Smooth muscle cell (in vitro differentiated cells): ENCODE measurements around the gene TACR1. TPM values are rescaled to one million over a fixed set of nuclear protein-coding genes. Genes with fewer than 3 reads are reported as not detected.
A peak's percentile ranks its signal among the peaks of the same experiment; 100 is the strongest.

Experiments
- DNase-seq: peaks from one replicate; lab custom pipeline; 2025; ENCODE audit not compliant: unreplicated experiment; lab: John Stamatoyannopoulos, UW
- H2AFZ ChIP-seq: fragments of 200-600 bp; sonication (generic); 2 replicates; pipeline ENCODE4 v1.6.0; 2016; ENCODE audit warnings: antibody characterized with exemption, low read depth, mild to moderate bottlenecking
- H3F3A ChIP-seq: fragments of 200-600 bp; sonication (generic); 2 replicates; pipeline ENCODE4 v1.6.0; 2017; ENCODE audit warnings: antibody characterized with exemption, low read depth
- H3K27ac ChIP-seq: fragments of 200-600 bp; sonication (generic); 2 replicates; pipeline ENCODE4 v1.5.1; 2016; ENCODE audit warnings: low read depth, mild to moderate bottlenecking
- H3K27me3 ChIP-seq: fragments of 200-600 bp; sonication (generic); 2 replicates; pipeline ENCODE4 v1.6.1; 2016; ENCODE audit warnings: low read depth, mild to moderate bottlenecking
- H3K36me3 ChIP-seq: fragments of 200-600 bp; sonication (generic); 2 replicates; pipeline ENCODE4 v1.5.1; 2016; ENCODE audit warnings: low read depth
- H3K4me1 ChIP-seq: fragments of 200-600 bp; sonication (generic); 2 replicates; pipeline ENCODE4 v1.5.1; 2016; ENCODE audit warnings: low read depth
- H3K4me2 ChIP-seq: fragments of 200-600 bp; sonication (generic); 2 replicates; pipeline ENCODE4 v1.6.0; 2016; ENCODE audit warnings: mild to moderate bottlenecking
- H3K4me3 ChIP-seq: fragments of 200-600 bp; sonication (generic); 2 replicates; pipeline ENCODE4 v1.5.1; 2016; ENCODE audit warnings: mild to moderate bottlenecking
- H3K79me2 ChIP-seq: fragments of 200-600 bp; sonication (generic); 2 replicates; pipeline ENCODE4 v1.6.0; 2016; ENCODE audit warnings: low read depth, mild to moderate bottlenecking
- H3K9ac ChIP-seq: fragments of 200-600 bp; sonication (generic); 2 replicates; pipeline ENCODE4 v1.6.0; 2016; ENCODE audit warnings: low read depth
- H3K9me3 ChIP-seq: fragments of 200-600 bp; sonication (generic); replicated peaks from 2 replicates; pipeline ENCODE4 v1.5.1; 2016; ENCODE audit warnings: low read depth
- H4K20me1 ChIP-seq: fragments of 200-600 bp; sonication (generic); 2 replicates; pipeline ENCODE4 v1.6.0; 2016; ENCODE audit warnings: low read depth
- CTCF ChIP-seq: fragments of 200-600 bp; sonication (generic); IDR thresholded peaks from 2 replicates; pipeline ENCODE4 v1.5.1; 2017; ENCODE audit warnings: borderline replicate concordance, mild to moderate bottlenecking, antibody characterized with exemption; ENCODE audit not compliant: insufficient read depth, poor library complexity, severe bottlenecking
- WGBS: methylation state at CpG from one replicate; pipeline ENCODE4 v1.1.7; 2016; ENCODE audit warnings: low lambda C conversion rate; 5-methylcytosine and 5-hydroxymethylcytosine counted together
- polyA plus RNA-seq: library from polyadenylated mRNA; unstranded; fragments of >200 nt; fragmentation: Nextera tagmentation; extraction: Ambion mirVana; gene quantifications from 2 replicates; pipeline ENCODE4 v1.2.1, GENCODE V29; 2016
- total RNA-seq: library from RNA; depleted of rRNA; stranded (reverse); fragments of >200 nt; gene quantifications from 2 replicates; pipeline ENCODE4 v1.2.3, GENCODE V29; 2014

TACR1 gene
- total and polyA plus RNA-seq, 2 experiments from 2014 or later, result 0.93 to 4.5 TPM

- H4K20me1 ChIP-seq, result no peaks in the 10 kb centered on the region
- no peak overlapping the region for H3K4me2 ChIP-seq
- 93% methylated on average over 2 of the region's 2 CpGs for WGBS
- no peak overlapping the region for H3K27ac ChIP-seq
- no peak for TF ChIP-seq CTCF
- no peak overlapping the region for H3K9ac ChIP-seq
- no peaks in the 10 kb centered on the region for H3F3A ChIP-seq
- H3K9me3 ChIP-seq, result no peaks in the 10 kb centered on the region
- no peak overlapping the region for H2AFZ ChIP-seq
- DNase-seq, result no peak
- H3K36me3 ChIP-seq, result no peaks in the 10 kb centered on the region
- no peaks in the 10 kb centered on the region for H3K4me1 ChIP-seq
- no peaks in the 10 kb centered on the region for H3K27me3 ChIP-seq
- no peak overlapping the region for H3K4me3 ChIP-seq
- no peaks in the 10 kb centered on the region for H3K79me2 ChIP-seq
These were observed 123.2 kb downstream of the TACR1 start for GRCh38 chr2:75076088-75076487.

GRCh38 chr2:75074708-75075107, 124.6 kb downstream of the TACR1 start:
- Histone ChIP-seq H3K79me2 (no peaks in the 10 kb centered on the region), H3K4me2 (no peak overlapping the region), H3K36me3 (no peaks in the 10 kb centered on the region), H3F3A (no peaks in the 10 kb centered on the region), H2AFZ (no peak overlapping the region), H3K9me3 (no peaks in the 10 kb centered on the region), H3K9ac (no peak overlapping the region), H3K27me3 (no peaks in the 10 kb centered on the region), H3K27ac (no peak overlapping the region), H3K4me3 (no peak overlapping the region), H4K20me1 (no peaks in the 10 kb centered on the region), H3K4me1 (no peaks in the 10 kb centered on the region)
- DNase-seq, result no peak
- TF ChIP-seq CTCF, result no peak
- WGBS, result 95% methylated on average over 1 of the region's 1 CpG

GRCh38 chr2:75074228-75074627, 125.1 kb downstream of the TACR1 start:
- H3K9ac ChIP-seq, result no peak overlapping the region
- WGBS, result 35% methylated on average over 1 of the region's 1 CpG
- H3K9me3 ChIP-seq, result no peaks in the 10 kb centered on the region
- no peak overlapping the region for H2AFZ ChIP-seq
- no peaks in the 10 kb centered on the region for H3F3A ChIP-seq
- H3K27ac ChIP-seq, result no peak overlapping the region
- TF ChIP-seq CTCF, result no peak
- DNase-seq, result no peak
- no peaks in the 10 kb centered on the region for H3K4me1 ChIP-seq
- H3K36me3 ChIP-seq, result no peaks in the 10 kb centered on the region
- no peaks in the 10 kb centered on the region for H4K20me1 ChIP-seq
- no peaks in the 10 kb centered on the region for H3K79me2 ChIP-seq
- H3K4me2 ChIP-seq, result no peak overlapping the region
- no peaks in the 10 kb centered on the region for H3K27me3 ChIP-seq
- H3K4me3 ChIP-seq, result no peak overlapping the region

- no peak overlapping the region for H3K9ac ChIP-seq
- 36% methylated on average over 5 of the region's 5 CpGs for WGBS
- H3K36me3 ChIP-seq, result no peaks in the 10 kb centered on the region
- no peak for TF ChIP-seq CTCF
- no peaks in the 10 kb centered on the region for H4K20me1 ChIP-seq
- H3K27ac ChIP-seq, result peak overlapping the region; percentile 19
- no peaks in the 10 kb centered on the region for H3K4me1 ChIP-seq
- H3K4me2 ChIP-seq, result peak overlapping the region; percentile 39
- no peaks in the 10 kb centered on the region for H3K79me2 ChIP-seq
- no peak for DNase-seq
- no peaks in the 10 kb centered on the region for H3K27me3 ChIP-seq
- H3K9me3 ChIP-seq, result no peaks in the 10 kb centered on the region
- no peak overlapping the region for H3K4me3 ChIP-seq
- H3F3A ChIP-seq, result no peaks in the 10 kb centered on the region
- peak overlapping the region; percentile 68 for H2AFZ ChIP-seq
These were observed 127.6 kb downstream of the TACR1 start for GRCh38 chr2:75071766-75072165.
